ENCODE measurements around the gene GPR17. TPM values are rescaled to one million over a fixed set of nuclear protein-coding genes. Genes with fewer than 3 reads are reported as not detected.

GPR17 gene
- total and polyA plus RNA-seq, 2 experiments from 2014 or later = 0.39 TPM; not detected in 1

- Histone ChIP-seq H3K4me3 (no peak overlapping the region), H2AFZ (no peak overlapping the region), H4K20me1 (ENCODE audit: insufficient read depth, poor library complexity, severe bottlenecking) (no peaks in the 10 kb centered on the region), H3K9me3 (ENCODE audit: low read depth) (no peaks in the 10 kb centered on the region), H3K79me2 (no peaks in the 10 kb centered on the region), H3K27me3 (peaks cover 3% of the 10 kb centered on the region), H3K4me2 (no peak overlapping the region), H3K9me2 (replicated peaks; ENCODE audit: insufficient read depth) (no peaks in the 10 kb centered on the region), H3K36me3 (replicated peaks; ENCODE audit: insufficient read depth, low read depth) (no peaks in the 10 kb centered on the region), H3K27ac (peak overlapping the region; percentile 55), H3K4me1 (ENCODE audit: insufficient read depth) (peaks cover 36% of the 10 kb centered on the region)
- no peak for DNase-seq (ENCODE audit: low spot score)
- TF ChIP-seq EZH2phosphoT487 (IDR thresholded peaks at IDR 0.05; ENCODE audit: low read depth, severe bottlenecking, unreplicated experiment) (no peak), EZH2 (IDR thresholded peaks at IDR 0.05; ENCODE audit: borderline replicate concordance) (no peak), CTCF (IDR thresholded peaks at IDR 0.05; ENCODE audit: poor library complexity) (no peak)
Observed at GRCh38 chr2:127683056-127683455, 37.1 kb downstream of the GPR17 start.

DNA sequence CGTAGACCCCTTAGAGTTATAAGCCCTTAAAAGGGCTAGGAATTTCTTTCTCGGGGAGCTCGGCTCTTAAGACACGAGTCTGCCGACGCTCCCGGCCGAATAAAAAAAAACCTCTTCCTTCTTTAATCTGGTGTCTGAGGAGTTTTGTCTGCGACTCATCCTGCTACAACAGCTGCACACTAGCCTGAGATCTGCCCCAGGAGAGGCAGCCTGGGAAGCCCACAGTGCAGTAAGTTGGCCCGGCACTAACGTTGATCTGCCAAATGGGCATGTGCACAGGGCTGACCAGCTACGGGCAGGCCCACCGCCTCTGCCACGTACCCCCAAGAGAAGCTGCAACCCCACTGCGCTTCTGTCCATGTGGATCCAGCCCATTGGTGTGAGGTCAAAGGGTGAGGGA lies 37.8 kb downstream of the GPR17 start:
- Histone ChIP-seq H3K27me3 (no peaks in the 10 kb centered on the region), H4K20me1 (ENCODE audit: insufficient read depth, poor library complexity, severe bottlenecking) (no peaks in the 10 kb centered on the region), H3K4me2 (peak overlapping the region; percentile 36), H3K36me3 (replicated peaks; ENCODE audit: insufficient read depth, low read depth) (no peaks in the 10 kb centered on the region), H3K79me2 (no peaks in the 10 kb centered on the region), H3K4me3 (no peak overlapping the region), H3K9me3 (ENCODE audit: low read depth) (no peaks in the 10 kb centered on the region), H3K9me2 (replicated peaks; ENCODE audit: insufficient read depth) (no peaks in the 10 kb centered on the region), H3K4me1 (ENCODE audit: insufficient read depth) (peaks cover 36% of the 10 kb centered on the region), H3K27ac (peak overlapping the region; percentile 55), H2AFZ (no peak overlapping the region)
- 58% methylated on average over 15 of the region's 15 CpGs for WGBS (ENCODE audit: low lambda C conversion rate, missing lambda C conversion rate)
- TF ChIP-seq CTCF (IDR thresholded peaks at IDR 0.05; ENCODE audit: poor library complexity) (no peak), EZH2phosphoT487 (IDR thresholded peaks at IDR 0.05; ENCODE audit: low read depth, severe bottlenecking, unreplicated experiment) (no peak), EZH2 (IDR thresholded peaks at IDR 0.05; ENCODE audit: borderline replicate concordance) (no peak)
- DNase-seq (ENCODE audit: low spot score) = no peak

DNA sequence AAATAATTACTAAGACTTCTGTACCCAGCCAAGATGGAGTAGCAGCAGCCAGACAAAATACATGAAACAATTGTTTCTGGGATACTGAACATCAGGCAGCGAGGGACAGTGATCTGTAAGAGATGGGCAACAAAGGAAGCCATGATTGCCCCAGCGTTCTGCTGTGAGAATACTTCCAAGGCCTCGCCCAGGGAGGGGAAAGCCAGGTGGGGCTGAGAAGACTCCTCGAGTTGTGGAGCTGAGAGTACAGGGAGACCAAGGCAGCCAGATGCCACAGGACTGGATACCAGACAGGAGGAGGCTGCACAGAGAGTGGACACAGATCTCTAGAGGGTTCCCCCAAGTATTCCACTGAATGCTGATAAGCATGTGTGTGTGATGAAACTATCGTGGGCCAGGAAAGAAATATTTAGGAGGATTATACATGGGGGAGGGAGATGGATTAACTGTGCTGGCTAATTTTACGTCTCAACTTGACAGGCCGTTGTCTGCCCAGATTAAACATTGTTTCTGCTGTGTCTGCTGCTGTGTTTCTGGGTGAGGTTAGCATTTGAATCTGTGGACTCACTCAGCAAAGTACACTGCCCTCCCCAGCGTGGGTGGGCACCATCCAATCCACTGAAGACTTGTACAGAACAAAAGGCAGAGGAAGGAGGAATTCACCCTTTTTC lies 39.6 kb downstream of the GPR17 start:
- TF ChIP-seq CTCF (IDR thresholded peaks at IDR 0.05; ENCODE audit: poor library complexity) = no peak
- no peak for TF ChIP-seq EZH2phosphoT487 (IDR thresholded peaks at IDR 0.05; ENCODE audit: low read depth, severe bottlenecking, unreplicated experiment)
- no peak for TF ChIP-seq EZH2 (IDR thresholded peaks at IDR 0.05; ENCODE audit: borderline replicate concordance)
- Histone ChIP-seq H2AFZ (no peak overlapping the region), H3K79me2 (no peaks in the 10 kb centered on the region), H3K36me3 (replicated peaks; ENCODE audit: insufficient read depth, low read depth) (no peaks in the 10 kb centered on the region), H3K27ac (peak overlapping the region; percentile 4), H3K4me1 (ENCODE audit: insufficient read depth) (peaks cover 36% of the 10 kb centered on the region), H3K9me3 (ENCODE audit: low read depth) (no peaks in the 10 kb centered on the region), H3K4me3 (no peak overlapping the region), H3K27me3 (no peaks in the 10 kb centered on the region), H3K4me2 (peak overlapping the region; percentile 4), H3K9me2 (replicated peaks; ENCODE audit: insufficient read depth) (no peaks in the 10 kb centered on the region), H4K20me1 (ENCODE audit: insufficient read depth, poor library complexity, severe bottlenecking) (no peaks in the 10 kb centered on the region)
- no peak for DNase-seq (ENCODE audit: low spot score)
- WGBS (ENCODE audit: low lambda C conversion rate, missing lambda C conversion rate) = 60% methylated on average over 8 of the region's 8 CpGs
